ENCODE measurements around the gene ADAP1.

ADAP1 gene

DNA sequence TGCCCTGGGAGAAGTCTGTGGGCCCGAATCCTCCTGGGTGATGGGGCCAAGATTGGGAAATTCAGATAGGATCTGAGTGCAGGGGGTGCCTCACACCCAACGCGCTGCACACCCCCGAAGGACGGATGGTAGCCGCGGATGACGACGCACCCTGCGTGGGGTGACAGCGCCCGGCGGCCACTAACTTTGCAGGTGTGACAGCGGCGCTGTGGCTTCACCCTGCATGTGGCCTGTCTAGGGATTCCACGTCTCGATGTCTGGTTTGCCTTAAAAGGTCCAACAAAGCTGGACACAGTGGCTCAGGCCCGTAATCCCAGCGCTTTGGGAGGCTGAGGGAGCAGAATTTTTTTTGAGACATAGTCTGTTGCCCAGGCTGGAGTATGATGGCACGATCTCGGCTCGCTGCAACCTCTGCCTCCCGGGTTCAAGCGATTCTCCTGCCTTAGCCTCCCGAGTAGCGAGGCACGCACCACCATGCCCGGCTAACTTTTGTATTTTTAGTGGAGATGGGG, 18.6 kb downstream of the ADAP1 start:
- DNase-seq, result no peak

DNA sequence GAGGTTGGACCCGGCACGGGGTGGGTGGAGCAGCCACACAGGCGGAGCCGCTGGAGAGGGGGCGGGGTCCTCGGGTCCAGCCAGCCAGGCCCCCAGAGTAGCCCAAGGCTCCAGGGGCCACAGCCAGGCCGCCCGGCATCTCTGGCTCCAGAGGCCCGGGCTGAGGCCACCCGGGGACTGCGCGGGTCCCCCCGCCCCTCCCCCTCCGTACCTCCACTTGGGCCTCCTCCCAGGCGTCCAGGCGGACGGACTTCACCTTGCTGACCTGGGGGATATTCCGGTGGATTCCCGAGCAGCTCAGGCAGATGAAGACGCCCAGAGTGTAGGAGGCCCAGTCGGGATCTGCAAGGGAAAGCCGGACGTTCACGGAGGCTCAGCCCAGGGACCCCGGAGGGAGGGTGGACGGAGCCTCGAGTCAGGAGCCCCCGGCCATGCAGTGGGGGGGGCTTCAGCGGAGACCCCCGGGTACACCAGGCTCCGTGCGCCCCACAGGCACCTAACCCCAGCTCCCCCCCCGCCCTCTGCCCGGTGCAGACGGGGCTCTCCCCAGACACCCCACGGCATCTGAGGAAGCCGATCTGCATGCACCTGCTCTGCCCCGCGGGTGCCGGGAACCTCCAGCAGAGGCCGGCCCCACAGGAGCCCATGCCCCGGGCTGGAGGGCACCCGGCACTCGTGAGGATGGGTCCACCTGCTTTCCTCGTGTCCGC, 19.2 kb downstream of the ADAP1 start:
- DNase-seq, result no peak

DNA sequence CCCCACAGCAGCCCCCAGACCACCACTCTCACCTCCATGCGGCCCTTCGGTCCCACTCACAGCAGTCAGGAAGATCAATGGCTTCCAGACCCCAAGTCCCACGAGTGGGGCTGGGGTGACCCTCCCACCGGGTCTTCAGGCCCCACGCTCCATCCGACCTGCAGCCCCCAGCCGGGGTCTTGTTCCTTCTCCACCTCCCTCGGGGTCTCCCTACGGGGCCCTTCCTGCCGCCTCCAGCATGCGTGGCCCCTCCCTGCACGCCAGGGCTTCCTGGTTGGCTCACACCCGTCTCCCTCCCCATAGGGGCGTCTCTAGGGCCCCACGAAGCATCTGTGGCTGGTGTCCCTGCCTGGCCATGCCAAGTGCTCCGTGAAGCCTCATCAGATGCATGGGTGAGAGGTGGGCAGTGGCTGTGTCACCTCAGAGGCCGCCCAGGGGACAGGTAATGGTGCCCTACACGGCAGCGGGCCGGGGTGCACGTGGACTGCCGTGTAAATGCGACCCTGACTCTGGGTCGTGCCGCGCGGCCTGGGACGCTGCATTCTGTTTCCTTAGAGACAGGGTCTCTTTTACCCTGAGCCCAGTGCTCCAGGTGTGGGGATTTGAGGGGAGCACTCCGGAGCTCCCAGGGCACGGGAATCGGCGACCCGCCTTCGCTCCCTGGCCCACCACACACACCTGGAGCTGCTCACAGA, 19.9 kb downstream of the ADAP1 start:
- no peak for DNase-seq

DNA sequence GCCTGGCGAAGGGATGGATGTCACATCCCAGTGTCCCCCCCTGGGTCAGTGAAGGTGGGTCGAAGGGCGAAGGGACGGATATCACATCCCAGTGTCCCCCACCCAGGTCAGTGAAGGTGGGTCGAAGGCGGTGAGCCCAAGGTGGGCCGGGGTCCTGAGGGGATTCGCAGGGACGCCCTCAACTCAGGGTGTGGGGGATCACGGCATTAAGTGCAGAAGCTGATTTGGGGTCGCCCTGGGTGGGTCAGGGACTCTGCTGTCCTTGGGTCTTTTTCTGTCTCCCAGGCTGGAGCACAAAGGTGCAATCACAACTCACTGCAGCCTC, 21.9 kb downstream of the ADAP1 start:
- DNase-seq, result no peak

DNA sequence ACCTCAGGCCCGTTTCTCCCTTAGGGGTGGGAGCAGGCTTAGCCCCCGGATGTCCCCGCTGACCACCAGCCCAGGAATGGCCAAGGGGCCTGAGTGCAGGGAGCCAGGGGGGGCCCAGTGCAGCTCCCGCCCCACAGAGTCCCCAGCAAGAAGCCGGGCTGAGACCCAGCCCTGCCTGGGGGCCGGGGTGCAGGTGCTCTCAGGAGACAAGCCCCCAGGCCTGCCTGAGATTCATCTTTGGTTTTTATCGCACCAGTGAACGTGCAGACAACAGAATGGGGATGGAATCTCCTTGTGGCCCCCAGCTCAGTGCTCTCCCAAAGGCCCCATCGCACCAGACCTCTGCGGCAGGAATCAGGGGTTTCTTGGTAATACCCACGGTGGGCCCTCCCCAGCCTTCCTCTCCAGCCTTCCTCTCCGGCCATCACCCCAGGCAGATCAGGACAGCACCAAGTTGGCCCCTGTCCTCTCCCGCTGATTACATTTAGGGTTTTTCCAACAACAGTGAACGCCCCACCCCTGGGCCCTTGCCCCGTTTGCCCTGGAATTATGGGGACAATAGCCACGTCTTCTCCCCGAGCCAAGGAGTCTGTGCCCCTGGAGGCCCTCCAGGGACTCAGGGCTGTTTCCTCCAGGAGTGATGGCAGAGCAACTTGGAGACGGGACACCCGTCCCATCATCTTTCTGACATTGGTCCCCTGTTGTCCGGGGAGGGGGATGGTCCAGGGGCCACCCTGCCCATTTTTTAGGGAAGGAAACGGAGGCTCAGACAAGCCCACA, 22.4 kb downstream of the ADAP1 start:
- no peak for DNase-seq

DNA sequence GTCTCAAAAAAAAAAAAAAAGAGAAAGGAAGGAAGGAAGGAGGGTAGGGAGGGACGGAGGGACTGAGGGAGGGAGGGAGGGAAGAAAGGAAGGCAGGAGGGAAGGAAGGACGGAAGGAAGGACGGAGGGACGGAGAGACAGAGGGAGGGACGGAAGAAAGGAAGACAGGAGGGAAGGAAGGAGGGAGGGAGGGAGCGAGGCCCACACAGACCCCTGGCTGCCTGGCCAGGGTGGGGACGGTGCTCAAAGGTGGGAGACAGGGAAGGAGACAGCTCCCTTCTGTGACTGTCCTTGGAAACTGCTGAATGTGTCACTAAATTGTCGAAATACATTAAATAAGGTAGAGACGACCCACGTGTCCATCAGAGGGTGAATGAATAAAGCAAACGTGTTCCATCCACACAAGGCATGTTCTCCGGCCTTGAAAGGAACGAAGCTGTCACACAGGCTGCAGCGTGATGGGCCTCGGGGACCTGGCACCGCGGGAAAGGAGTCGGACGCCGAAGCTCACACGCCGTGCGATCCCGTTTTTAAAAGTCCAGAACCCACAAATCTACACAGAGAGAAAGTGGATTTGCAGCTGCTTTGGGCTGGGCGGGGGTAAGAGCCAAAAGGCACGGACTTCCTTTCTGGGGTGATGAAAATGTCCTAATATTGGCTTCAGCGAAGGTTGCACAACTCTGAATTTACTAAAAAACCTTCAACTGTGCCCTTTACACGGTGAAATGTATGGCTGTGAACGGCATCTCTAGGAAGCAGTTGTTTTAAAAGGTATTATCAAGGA, 23.3 kb downstream of the ADAP1 start:
- peak; percentile 5 for DNase-seq

DNA sequence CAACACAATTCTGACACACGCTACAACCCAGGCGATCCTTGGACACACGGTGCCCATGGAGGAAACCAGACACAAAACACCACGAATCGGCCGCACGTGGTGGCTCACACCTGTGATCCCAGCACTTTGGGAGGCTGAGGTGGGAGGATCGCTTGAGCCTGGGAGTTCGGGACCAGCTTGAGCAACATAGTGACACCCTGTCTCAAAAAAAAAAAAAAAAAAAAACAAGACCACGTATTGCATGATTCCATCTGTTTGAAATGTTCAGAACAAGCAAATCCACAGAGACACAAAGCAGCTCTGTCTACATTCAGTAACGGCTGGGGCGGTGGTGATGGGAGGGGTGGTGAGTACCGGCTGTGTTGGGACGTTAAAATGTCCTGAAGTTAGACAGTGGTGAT, 25.2 kb downstream of the ADAP1 start:
- DNase-seq, result peak; percentile 9

DNA sequence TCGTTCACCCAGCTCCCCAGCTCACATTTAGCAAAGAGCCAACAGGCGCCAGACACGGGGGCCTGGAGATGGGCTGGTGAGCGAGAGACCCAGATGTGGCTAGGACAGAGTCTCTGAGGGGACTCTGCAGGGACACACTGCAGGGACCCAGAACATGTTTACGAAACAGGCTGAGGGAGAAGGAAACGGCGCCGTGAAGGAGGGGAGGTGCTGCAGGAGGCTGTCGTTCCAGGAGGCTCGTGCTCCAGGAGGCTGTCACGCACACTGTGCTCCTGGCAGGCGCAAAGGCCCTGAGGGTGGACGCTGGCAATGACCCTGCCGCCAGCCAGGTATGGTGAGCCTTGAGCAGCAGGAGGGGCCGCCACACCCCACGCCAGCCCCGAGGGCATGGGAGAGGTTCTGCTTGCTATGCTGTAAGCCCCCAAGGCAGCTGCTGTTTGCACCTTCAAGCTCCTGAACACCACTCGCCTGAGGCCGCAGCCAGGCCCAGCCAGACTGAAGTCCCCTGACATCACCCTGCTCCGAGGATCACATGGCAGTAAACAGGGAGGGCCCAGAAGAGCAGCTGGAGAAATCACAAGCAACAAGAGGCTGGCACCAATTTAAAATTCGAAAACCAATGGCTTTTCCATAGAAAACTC, 27.3 kb downstream of the ADAP1 start:
- peak; percentile 15 for DNase-seq

DNA sequence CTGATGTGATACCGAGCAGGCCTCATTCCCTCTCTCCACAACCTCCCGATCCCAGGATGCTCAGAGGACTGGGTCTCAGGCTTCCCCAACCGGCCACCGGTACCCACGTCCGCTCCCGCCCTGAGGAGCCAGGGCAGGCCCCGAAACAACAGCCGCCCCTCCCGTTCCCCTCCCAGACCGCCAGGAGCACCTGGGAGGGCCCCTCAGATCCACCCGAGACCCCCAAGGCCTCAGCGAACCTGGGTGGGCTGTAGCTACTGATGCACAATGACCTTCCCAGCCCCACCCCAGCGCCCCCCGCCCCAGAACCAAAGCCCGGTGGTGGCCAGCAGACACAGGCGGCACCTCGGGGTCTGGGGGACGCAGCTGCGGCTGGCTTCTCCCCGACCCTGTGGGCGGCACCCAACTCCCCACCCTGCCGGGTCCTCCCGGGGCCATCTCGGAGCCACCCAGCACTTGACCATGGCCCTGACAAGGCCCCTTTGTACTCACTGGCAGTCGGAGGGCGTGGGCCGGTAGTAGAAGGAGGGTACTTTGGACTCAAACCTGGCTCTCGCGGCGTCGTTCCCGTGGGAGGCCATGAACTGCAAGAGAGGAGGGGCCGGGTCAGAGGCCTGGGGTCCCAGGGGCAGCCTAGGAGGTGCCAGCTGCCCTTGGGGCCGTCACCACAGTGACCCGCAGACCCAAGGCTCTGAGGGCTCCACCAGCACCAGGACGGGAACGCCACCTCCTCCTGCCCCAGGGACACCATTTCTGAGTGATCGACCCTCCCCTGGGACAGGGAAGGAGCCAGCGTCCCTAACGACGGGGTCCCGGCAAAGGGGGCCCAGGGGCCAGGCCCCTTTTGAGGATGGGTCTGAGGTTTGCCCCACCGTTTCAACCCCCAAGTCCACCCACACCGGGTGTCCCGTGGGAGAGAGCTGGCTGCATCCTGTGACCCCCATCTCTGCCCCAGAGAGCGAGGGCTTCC, 28.1 kb downstream of the ADAP1 start:
- DNase-seq, result peak; percentile 24

DNA sequence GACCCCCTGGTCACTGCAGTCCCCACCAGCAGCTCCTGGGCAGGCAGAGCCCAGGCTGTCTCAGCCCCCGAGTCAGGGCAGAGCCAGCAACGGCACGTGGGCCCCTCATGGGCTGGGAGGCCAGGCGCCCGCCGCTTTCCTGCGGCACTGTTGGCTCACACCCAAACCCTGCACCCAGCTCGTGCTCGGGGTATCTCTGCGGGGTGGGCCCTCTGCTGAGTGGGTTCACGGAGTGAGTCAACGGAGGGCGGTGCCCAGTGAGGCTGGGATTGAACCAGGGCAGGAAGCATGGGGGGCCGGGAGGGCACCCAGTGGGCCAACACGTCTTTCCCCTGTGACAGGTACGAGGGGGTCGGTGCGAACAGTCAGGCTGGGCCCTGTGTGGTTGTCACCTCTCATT, 28.9 kb downstream of the ADAP1 start:
- peak; percentile 91 for DNase-seq

DNA sequence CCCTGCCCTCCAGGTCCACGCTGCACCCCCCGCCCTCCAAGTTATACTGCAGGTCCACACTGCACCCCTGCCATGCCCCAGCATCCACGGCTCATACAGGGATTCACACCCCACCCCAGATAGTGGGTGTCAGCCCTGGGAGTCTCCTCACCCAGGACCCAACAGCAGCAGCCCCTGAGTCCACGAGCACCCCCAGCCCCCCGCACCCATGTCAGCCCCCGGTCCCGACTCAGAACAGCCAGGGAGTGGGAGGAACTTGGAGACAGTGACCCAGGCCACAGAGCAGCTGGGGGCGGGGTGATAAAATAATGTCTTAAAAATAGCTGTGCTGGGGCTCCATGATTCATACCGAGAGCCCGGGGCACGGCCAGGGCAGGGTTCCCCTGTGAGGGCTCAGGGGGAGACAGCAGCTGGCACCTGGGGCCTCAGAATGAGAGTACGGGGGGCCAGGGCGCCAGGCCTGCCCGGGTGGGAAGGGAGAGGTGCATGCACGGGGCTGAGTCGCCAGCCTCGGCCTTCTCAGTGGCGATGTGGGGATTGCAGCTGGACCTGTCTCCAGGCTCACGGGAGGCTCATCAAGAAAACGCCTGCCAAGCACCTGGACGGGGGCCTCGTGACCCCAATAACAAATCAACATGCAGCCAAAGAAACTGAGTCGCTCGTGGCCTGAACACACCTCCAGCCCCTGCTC, 29.8 kb downstream of the ADAP1 start:
- peak; percentile 66 for DNase-seq

DNA sequence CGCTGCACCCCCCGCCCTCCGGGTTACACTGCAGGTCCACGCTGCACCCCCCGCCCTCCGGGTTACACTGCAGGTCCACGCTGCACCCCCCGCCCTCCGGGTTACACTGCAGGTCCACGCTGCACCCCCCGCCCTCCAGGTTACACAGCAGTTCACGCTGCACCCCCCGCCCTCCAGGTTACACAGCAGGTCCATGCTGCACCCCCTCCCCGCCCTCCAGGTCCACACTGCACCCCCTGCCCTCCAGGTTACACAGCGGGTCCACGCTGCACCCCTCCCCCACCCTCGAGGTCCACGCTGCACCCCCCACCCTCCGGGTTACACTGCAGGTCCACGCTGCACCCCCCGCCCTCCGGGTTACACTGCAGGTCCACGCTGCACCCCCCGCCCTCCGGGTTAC, 30.4 kb downstream of the ADAP1 start:
- DNase-seq, result peak; percentile 14

DNA sequence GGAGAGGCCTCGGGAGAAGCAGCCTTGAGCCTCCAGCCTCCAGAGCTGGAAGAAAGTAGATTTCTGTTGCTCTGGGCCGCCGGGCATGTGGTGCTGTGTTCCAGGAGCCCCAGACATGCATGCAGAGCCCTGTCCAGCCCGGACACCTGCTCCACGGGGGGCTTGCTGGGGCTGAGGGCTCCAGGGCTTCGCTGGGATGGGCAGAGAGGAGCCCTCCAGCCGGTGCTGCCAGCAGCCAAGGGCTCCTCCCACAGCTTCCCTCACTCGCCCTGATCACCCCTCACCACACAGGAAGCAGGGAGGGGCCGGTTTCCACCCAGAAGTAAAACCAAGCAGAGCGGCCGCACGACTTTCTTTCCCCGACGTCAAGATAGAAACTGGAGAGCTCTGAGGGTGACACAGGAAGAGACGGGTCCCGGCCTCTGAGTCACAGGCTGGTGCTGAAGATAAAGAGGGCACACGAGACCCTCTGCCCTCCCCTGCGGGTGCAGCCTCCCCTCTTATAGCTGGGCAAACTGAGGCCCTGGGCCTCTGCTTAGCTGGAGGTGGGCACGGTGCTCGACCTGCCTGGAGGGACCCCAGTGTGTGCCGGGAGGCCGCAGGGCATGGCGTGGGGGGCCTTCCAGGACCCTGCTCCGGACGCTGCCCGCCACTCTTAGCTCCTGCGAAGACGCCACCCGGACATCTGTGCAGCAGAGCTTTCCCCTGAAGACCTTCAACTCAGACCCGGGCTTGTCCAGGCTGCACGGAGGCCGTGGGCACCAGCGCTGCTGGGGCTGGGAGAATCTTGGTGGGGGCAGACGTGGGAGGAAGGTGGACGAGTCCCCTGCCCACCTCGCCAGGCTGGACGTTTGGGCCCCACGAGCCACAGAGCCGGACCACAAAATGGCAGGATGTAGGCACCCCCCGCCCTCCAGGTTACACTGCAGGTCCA, 31.1 kb downstream of the ADAP1 start:
- DNase-seq, result peak; percentile 90

DNA sequence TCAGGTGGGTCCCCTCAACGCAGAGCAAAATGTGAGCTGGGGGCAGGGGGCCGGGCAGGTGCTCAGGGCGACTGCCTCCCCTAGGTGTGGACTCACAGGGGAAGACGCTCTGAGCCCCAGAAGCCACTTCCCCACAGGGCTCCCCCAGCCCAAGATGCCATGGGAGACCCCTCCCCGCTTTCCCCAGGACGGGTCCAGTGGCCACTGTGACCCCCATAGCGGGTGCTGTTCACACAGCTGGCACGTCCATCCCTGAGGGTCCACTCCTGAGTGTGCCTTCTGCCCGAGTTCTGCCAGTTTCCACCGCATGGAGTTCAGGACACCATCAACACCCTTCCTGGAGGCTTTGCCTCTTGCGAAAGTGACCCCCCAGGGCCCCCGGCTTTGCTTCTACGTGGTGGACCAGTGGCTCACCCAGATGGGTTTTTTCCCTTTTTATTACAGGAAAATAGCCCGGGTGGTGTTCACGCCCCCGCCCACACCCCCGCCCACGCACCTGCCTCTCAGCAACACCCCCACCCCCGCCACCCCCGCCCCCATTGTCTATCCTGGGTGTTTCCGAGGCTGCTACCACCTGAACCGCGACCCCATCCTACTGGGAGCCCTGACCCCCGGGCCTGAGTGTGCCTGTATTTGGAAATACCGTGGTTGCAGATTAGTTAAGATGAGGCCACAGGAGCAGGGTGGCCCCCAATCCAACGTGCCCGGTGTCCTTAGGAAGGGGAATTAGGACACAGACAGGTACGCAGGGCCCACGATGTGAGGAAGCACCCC, 32.0 kb downstream of the ADAP1 start:
- peak; percentile 52 for DNase-seq

DNA sequence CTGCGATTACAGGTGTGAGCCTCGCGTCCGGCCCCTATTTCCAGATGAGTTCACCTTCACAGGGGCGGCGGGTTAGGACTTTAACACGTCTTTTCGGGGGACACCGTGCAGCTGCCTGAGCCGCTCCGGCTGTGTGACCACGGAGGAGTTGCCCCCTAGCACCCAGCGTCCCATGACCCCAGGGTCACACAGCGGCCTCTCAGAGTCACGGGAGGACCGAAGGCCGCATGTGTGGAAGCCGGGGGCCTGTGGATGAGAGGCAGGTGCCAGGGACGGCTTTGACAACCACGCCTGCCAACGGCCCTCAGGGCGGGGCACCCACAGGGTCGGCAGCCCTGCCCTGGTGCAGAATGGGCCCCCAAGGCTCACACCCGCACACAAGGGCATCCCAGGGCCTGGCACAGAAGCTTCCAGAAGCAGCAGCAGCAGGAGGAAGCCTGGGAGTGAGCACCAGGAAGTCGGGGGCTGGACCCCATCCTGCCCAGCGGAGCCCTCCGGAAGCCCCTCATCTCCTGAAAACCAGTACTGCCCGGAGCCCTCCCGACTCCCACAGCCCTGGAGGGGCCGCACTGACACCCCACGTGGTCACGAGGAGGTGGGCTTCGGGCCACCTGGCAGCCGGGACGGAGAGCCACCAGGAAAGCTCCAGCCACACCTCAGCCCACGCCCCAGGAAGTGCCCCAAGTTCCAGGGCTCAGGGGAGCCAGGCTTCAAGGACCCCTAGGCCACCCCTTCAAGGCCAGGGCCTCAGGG, 32.7 kb downstream of the ADAP1 start:
- peak; percentile 26 for DNase-seq

DNA sequence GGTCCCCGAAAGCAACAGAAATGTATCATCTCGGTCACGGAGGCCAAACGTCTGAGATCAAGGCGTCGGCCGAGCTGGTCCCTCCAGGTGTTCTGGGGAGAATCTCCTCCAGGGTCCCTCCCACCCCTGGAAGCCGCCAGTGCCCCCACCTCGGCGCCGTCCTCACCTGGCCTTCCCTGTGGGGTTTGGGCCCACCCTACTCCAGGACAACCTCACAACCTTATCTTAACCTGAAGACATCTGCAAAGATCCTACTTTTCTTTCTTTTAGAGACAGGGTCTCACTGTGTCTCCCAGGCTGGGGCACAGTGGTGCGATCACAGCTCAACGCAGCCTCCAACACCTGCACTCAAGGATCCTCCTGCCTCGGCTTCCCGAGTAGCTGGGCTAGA, 33.4 kb downstream of the ADAP1 start:
- no peak for DNase-seq

DNA sequence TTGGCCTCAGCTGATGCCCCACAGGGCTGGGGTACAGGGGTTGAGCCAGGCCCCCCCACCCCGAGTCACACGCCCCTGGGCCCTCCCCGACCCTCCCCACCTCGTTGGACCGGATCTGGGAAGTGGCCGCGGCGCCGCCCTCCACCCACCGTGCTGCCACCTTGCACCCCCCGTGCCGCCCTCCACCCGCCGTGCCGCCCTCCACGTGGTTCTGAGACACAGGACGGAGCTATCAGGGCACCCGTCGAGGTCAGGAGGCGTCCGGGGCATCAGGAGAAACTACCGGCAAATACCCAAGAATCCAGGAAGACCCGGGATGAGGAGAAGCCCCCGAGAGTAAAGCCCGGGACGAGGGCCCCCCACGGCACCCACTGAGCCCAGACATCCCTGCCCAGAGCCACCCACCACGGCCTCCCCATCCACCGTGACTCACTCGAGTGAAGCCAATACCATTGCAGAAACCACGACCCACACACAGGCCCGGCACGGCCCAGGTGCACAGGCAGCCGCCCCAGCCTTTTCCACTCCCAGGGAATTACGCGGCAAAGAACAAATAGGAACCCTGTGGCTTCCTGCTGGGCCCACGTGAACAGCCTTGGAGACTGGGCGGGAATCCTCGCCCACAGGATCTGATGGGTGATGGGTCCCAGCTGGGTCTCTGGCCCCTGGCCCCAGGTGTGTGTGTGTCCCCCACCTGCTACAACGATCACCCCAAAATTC, 34.0 kb downstream of the ADAP1 start:
- DNase-seq, result peak; percentile 46

Measured in activated CD8-positive, alpha-beta memory T cell treated with anti-CD3 and anti-CD28 coated beads, Interleukin-2, amount 50 U/mL, for 4 hours (primary cell).